Neural progenitor cell (in vitro differentiated cells): ENCODE measurements around the gene SNRNP25. TPM values are rescaled to one million over a fixed set of nuclear protein-coding genes. Genes with fewer than 3 reads are reported as not detected.
A peak's percentile ranks its signal among the peaks of the same experiment; 100 is the strongest.

Experiments
- DNase-seq: peaks from one replicate; pipeline ENCODE4 v3.0.0-alpha.2; 2016; ENCODE audit warnings: low spot score
- H2AFZ ChIP-seq: fragments of 200-600 bp; sonication (generic); replicated peaks from 2 replicates; pipeline ENCODE4 v1.6.1; 2016; ENCODE audit warnings: antibody characterized with exemption
- H3F3A ChIP-seq: fragments of 200-600 bp; sonication (generic); 2 replicates; pipeline ENCODE4 v1.6.1; 2016; ENCODE audit warnings: antibody characterized with exemption, low read depth
- H3K27ac ChIP-seq: fragments of 200-600 bp; sonication (generic); 2 replicates; pipeline ENCODE4 v1.5.1; 2016; ENCODE audit warnings: mild to moderate bottlenecking
- H3K27me3 ChIP-seq: fragments of 200-600 bp; sonication (generic); 2 replicates; pipeline ENCODE4 v1.6.1; 2016; ENCODE audit warnings: mild to moderate bottlenecking, moderate library complexity
- H3K36me3 ChIP-seq: fragments of 200-600 bp; sonication (generic); 2 replicates; pipeline ENCODE4 v1.5.1; 2016
- H3K4me1 ChIP-seq: fragments of 200-600 bp; sonication (generic); 2 replicates; pipeline ENCODE4 v1.6.1; 2016; ENCODE audit warnings: mixed run types
- H3K4me2 ChIP-seq: fragments of 200-600 bp; sonication (generic); 2 replicates; pipeline ENCODE4 v1.6.1; 2016
- H3K4me3 ChIP-seq: fragments of 200-600 bp; sonication (generic); 2 replicates; pipeline ENCODE4 v1.5.1; 2016
- H3K79me2 ChIP-seq: fragments of 200-600 bp; sonication (generic); 2 replicates; pipeline ENCODE4 v1.6.1; 2016; ENCODE audit warnings: low read depth
- H3K9ac ChIP-seq: fragments of 200-600 bp; sonication (generic); 2 replicates; pipeline ENCODE4 v1.6.1; 2016
- H3K9me3 ChIP-seq: fragments of 200-600 bp; sonication (generic); 2 replicates; pipeline ENCODE4 v1.5.1; 2016; ENCODE audit warnings: low read depth
- H4K20me1 ChIP-seq: fragments of 200-600 bp; sonication (generic); 2 replicates; pipeline ENCODE4 v1.6.1; 2016; ENCODE audit warnings: low read depth
- H3K27ac Mint-ChIP-seq: 3 replicates; pipeline ENCODE4 v1.8.0; 2021; ENCODE audit warnings: mixed read lengths
- H3K27me3 Mint-ChIP-seq: 2 replicates; pipeline ENCODE4 v1.8.0; 2022; ENCODE audit warnings: low read depth, mild to moderate bottlenecking, inconsistent platforms, moderate library complexity, mixed read lengths; ENCODE audit not compliant: insufficient read depth
- H3K36me3 Mint-ChIP-seq: 3 replicates; pipeline ENCODE4 v1.8.0; 2021; ENCODE audit warnings: mixed read lengths
- H3K4me1 Mint-ChIP-seq: 3 replicates; pipeline ENCODE4 v1.8.0; 2021; ENCODE audit warnings: mixed read lengths
- H3K4me3 Mint-ChIP-seq: 3 replicates; pipeline ENCODE4 v1.8.0; 2021; ENCODE audit warnings: mild to moderate bottlenecking, moderate library complexity, mixed read lengths
- H3K9me3 Mint-ChIP-seq: 3 replicates; pipeline ENCODE4 v1.8.0; 2020; ENCODE audit warnings: mixed read lengths
- EZH2 ChIP-seq: fragments of 200-600 bp; sonication (generic); IDR thresholded peaks from 2 replicates; pipeline ENCODE4 v1.6.1; 2017; ENCODE audit warnings: antibody characterized with exemption, mild to moderate bottlenecking, moderate library complexity
- EZH2phosphoT487 ChIP-seq: fragments of 200-600 bp; sonication (generic); IDR thresholded peaks from 2 replicates; pipeline ENCODE4 v1.6.1; 2017; ENCODE audit warnings: antibody characterized with exemption
- total RNA-seq: library from RNA; depleted of rRNA; stranded (reverse); fragments of >200 nt; gene quantifications from 2 replicates; pipeline ENCODE4 v1.2.3, GENCODE V29; 2015; ENCODE audit warnings: low replicate concordance
- TF ChIP-seq, protein P1 (sequence below): fragments of 200-600 bp; sonication (generic); IDR thresholded peaks from 2 replicates; pipeline ENCODE4 v1.5.1; 2017; ENCODE audit warnings: antibody characterized with exemption, mild to moderate bottlenecking

The SNRNP25 gene
- total RNA-seq, 1 donor from 2014 or later: 49.8 TPM

DNA sequence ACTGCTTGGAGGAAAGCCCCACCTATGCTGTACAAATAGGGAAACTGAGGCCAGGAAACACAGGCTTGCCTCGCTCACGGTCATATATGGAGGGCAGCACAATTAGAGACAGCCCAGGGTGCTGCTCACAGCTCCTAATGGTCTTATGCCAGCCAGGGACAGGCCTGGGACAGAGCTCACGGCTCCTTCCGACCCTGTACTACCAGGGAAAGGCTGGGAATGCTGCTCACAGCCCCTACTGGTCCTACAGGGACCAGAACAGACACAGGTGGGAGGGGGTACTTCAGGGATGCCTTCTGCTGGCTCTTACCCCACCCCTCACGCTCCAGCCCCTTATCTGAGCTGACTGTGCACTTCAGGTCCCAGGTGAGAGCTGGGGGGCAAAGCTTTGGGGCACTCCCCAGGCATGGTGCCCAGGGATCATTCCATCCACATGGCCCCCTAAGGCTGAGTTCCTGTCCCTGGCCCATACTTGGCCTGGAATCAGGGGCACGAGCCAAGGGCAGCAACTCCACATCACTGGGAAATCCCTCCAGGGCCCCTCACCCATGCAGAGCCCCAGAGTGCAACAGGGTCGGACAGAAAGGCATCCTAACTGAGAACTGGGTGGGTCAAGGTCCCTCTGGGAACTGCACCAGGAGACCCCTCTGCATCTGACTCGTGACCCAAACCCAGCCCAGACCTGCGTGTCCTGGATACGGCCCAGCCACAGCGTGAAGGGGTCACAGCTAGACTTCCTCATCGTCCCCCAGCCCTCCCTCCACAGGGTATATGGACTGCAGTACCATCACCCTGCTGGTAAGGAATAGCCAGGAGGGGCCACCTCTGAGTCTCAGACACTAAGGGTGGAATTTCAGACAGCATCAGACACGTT is 12.9 kb downstream of the SNRNP25 start:
- H3K9ac ChIP-seq: no peak overlapping the region
- H3K4me3 Mint-ChIP-seq: no peak overlapping the region
- TF ChIP-seq EZH2: no peak
- no peak for TF ChIP-seq EZH2phosphoT487
- TF ChIP-seq, protein P1, sequence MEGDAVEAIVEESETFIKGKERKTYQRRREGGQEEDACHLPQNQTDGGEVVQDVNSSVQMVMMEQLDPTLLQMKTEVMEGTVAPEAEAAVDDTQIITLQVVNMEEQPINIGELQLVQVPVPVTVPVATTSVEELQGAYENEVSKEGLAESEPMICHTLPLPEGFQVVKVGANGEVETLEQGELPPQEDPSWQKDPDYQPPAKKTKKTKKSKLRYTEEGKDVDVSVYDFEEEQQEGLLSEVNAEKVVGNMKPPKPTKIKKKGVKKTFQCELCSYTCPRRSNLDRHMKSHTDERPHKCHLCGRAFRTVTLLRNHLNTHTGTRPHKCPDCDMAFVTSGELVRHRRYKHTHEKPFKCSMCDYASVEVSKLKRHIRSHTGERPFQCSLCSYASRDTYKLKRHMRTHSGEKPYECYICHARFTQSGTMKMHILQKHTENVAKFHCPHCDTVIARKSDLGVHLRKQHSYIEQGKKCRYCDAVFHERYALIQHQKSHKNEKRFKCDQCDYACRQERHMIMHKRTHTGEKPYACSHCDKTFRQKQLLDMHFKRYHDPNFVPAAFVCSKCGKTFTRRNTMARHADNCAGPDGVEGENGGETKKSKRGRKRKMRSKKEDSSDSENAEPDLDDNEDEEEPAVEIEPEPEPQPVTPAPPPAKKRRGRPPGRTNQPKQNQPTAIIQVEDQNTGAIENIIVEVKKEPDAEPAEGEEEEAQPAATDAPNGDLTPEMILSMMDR: no peak
- H3K9me3 Mint-ChIP-seq: no peaks in the 10 kb centered on the region
- peaks cover 26% of the 10 kb centered on the region for H3K4me1 Mint-ChIP-seq
- H3K4me3 ChIP-seq: no peak overlapping the region
- H3K27ac ChIP-seq: no peak overlapping the region
- H3K4me2 ChIP-seq: no peak overlapping the region
- no peaks in the 10 kb centered on the region for H3K79me2 ChIP-seq
- DNase-seq: no peak
- no peak overlapping the region for H3K27ac Mint-ChIP-seq
- peaks cover 6% of the 10 kb centered on the region for H3K27me3 Mint-ChIP-seq
- peaks cover 30% of the 10 kb centered on the region for H4K20me1 ChIP-seq
- H3K36me3 Mint-ChIP-seq: no peaks in the 10 kb centered on the region
- H2AFZ ChIP-seq: no peak overlapping the region
- H3K9me3 ChIP-seq: no peaks in the 10 kb centered on the region
- H3K27me3 ChIP-seq: no peaks in the 10 kb centered on the region
- no peaks in the 10 kb centered on the region for H3K36me3 ChIP-seq
- H3K4me1 ChIP-seq: peaks cover 20% of the 10 kb centered on the region
- peaks cover 5% of the 10 kb centered on the region for H3F3A ChIP-seq

DNA sequence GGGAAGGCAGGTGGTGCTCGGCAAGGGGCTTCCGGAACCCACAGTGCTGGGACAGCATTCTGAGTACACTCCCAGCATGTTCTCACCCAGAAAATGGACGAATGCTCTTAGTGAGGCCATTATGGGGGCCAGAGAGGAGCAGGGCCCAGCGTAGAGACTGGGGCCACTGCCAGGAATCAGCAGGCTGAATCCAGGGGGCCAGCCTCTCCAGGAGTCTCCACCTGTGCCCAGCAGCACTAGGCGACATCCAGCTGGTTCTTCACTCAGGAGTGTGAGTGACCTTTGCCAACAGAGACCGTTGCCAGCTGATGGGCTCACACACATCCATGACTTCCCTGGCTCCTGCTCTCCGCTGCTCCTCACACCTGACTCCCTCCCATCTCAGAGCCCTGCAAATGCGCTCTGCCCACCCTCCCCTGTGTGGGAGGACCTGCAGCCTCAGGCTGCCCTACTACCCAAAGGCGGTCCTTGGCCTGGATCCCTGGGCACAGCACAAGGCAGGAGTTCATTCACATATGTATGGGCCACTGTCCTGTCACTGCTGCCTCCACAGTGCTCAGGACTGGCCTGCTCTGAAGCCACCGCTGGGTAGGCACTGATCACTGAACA is 13.7 kb downstream of the SNRNP25 start:
- Histone ChIP-seq H3F3A (peaks cover 9% of the 10 kb centered on the region), H3K27ac (no peak overlapping the region), H3K9me3 (no peaks in the 10 kb centered on the region), H3K79me2 (no peaks in the 10 kb centered on the region), H3K27me3 (no peaks in the 10 kb centered on the region), H3K4me2 (no peak overlapping the region), H3K9ac (no peak overlapping the region), H3K4me3 (no peak overlapping the region), H3K36me3 (no peaks in the 10 kb centered on the region), H3K4me1 (peaks cover 20% of the 10 kb centered on the region), H4K20me1 (peaks cover 30% of the 10 kb centered on the region), H2AFZ (no peak overlapping the region)
- no peak overlapping the region for H3K4me3 Mint-ChIP-seq
- TF ChIP-seq, protein P1: no peak
- TF ChIP-seq EZH2 (no peak), EZH2phosphoT487 (no peak)
- no peaks in the 10 kb centered on the region for H3K36me3 Mint-ChIP-seq
- H3K27me3 Mint-ChIP-seq: peaks cover 6% of the 10 kb centered on the region
- H3K9me3 Mint-ChIP-seq: no peaks in the 10 kb centered on the region
- H3K4me1 Mint-ChIP-seq: peaks cover 28% of the 10 kb centered on the region
- peak overlapping the region; percentile 69 for H3K27ac Mint-ChIP-seq
- no peak for DNase-seq

DNA sequence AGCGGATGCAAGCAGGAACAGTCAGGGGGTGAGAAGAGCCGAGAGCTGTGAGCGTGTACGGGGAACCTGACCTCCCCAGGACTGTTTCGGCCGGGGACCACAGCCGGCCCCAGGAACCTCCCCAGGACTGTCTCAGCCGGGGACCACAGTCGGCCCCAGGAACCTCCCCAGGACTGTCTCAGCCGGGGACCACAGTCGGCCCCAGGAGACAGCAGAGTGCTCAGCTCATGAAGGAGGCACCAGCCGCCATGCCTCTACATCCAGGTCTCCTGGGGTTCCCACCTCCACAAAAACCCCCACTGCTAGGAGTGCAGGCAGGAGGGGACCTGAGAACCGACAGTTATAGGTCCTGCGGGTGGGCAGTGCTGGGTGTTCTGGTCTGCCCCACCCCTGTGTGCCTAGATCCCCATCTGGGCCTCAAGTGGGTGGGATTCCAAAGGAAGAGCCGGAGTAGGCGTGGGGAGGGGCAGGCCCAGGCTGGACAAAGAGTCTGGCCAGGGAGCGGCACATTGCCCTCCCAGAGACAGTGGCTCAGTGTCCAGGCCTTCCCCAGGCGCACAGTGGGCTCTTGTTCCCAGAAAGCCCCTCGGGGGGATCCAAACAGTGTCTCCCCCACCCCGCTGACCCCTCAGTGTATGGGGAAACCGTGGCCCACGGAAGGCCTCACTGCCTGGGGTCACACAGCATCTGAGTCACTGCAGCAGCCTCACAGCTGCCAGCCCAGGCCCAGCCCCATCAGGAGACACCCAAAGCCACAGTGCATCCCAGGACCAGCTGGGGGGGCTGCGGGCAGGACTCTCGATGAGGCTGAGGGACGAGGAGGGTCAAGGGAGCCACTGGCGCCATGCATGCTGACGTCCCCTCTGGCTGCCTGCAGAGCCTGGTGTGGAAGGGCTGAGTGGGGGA is 14.5 kb downstream of the SNRNP25 start:
- peaks cover 9% of the 10 kb centered on the region for H3K27me3 Mint-ChIP-seq
- Histone ChIP-seq H4K20me1 (peaks cover 30% of the 10 kb centered on the region), H3K79me2 (no peaks in the 10 kb centered on the region), H3K27ac (no peak overlapping the region), H3K9me3 (no peaks in the 10 kb centered on the region), H3K4me2 (no peak overlapping the region), H3F3A (peaks cover 9% of the 10 kb centered on the region), H3K27me3 (peaks cover 5% of the 10 kb centered on the region), H3K4me1 (peaks cover 26% of the 10 kb centered on the region), H3K36me3 (no peaks in the 10 kb centered on the region), H3K9ac (no peak overlapping the region), H2AFZ (no peak overlapping the region), H3K4me3 (no peak overlapping the region)
- H3K27ac Mint-ChIP-seq: peak overlapping the region; percentile 69
- TF ChIP-seq, protein P1: no peak
- TF ChIP-seq EZH2phosphoT487 (no peak), EZH2 (no peak)
- no peaks in the 10 kb centered on the region for H3K9me3 Mint-ChIP-seq
- H3K36me3 Mint-ChIP-seq: no peaks in the 10 kb centered on the region
- peak overlapping the region; percentile 62 for H3K4me3 Mint-ChIP-seq
- peaks cover 32% of the 10 kb centered on the region for H3K4me1 Mint-ChIP-seq
- DNase-seq: no peak
